NCI-H128 (cell line): ENCODE measurements around the gene HOTAIR.

Source experiments
- DNase-seq: peaks from one replicate; lab custom pipeline; 2025; ENCODE audit not compliant: unreplicated experiment; lab: John Stamatoyannopoulos, UW

HOTAIR gene

GRCh38 chr12:53949631-53950436, 24.9 kb downstream of the HOTAIR start:
- no peak for DNase-seq

- DNase-seq, result no peak
Measured at GRCh38 chr12:53948650-53949593, 25.8 kb downstream of the HOTAIR start.

- no peak for DNase-seq
Measured at GRCh38 chr12:53947743-53948142, 27.0 kb downstream of the HOTAIR start.

- DNase-seq, result no peak
Measured at GRCh38 chr12:53944907-53945847, 29.6 kb downstream of the HOTAIR start.

- no peak for DNase-seq
Measured at GRCh38 chr12:53944209-53944608, 30.5 kb downstream of the HOTAIR start.

GRCh38 chr12:53942467-53942997, 32.2 kb downstream of the HOTAIR start:
- DNase-seq, result no peak

- DNase-seq, result no peak
Measured at GRCh38 chr12:53941750-53942149, 33.0 kb downstream of the HOTAIR start.

GRCh38 chr12:53941187-53941586, 33.6 kb downstream of the HOTAIR start:
- no peak for DNase-seq

GRCh38 chr12:53940443-53941014, 34.2 kb downstream of the HOTAIR start:
- DNase-seq, result no peak

- DNase-seq, result no peak
Measured at GRCh38 chr12:53939141-53940108, 35.3 kb downstream of the HOTAIR start.

- no peak for DNase-seq
Measured at GRCh38 chr12:53938326-53939140, 36.2 kb downstream of the HOTAIR start, which contains the start of gene HOXC13. TSS of gene HOXC13 (plus strand) at chr12:53938831. CDS start at chr12:53938907, 76 bp downstream.

- no peak for DNase-seq
Measured at GRCh38 chr12:53937596-53938325, 37.0 kb downstream of the HOTAIR start.

- DNase-seq, result no peak
Measured at GRCh38 chr12:53937099-53937498, 37.7 kb downstream of the HOTAIR start.

- DNase-seq, result no peak
Measured at GRCh38 chr12:53935383-53936341, 39.1 kb downstream of the HOTAIR start.

- DNase-seq, result no peak
Measured at GRCh38 chr12:53932915-53933314, 41.8 kb downstream of the HOTAIR start.

GRCh38 chr12:53931844-53932581, 42.7 kb downstream of the HOTAIR start:
- no peak for DNase-seq
